GM12892 (cell line): Measurements from ENCODE around the gene RNU6-9.
A peak's percentile ranks its signal among the peaks of the same experiment; 100 is the strongest.

ENCODE experiments used
- DNase-seq: peaks from one replicate; pipeline ENCODE4 v3.0.0; 2011; ENCODE audit not compliant: insufficient read length
- FAIRE-seq: peaks from 2 replicates; lab custom pipeline; 2011; peaks lifted over from hg19 to GRCh38; lab: Jason Lieb, UNC
- POLR2A ChIP-seq: IDR thresholded peaks from 2 replicates; pipeline ENCODE4 v1.6.1; 2011; ENCODE audit warnings: low read depth, low read length, control low read depth
- POLR2AphosphoS5 ChIP-seq: IDR thresholded peaks from 2 replicates; pipeline ENCODE4 v1.6.1; 2011; ENCODE audit warnings: low read depth, low read length, control low read depth
- TAF1 ChIP-seq: IDR thresholded peaks from 2 replicates; pipeline ENCODE4 v1.6.1; 2011; ENCODE audit warnings: low read depth, mild to moderate bottlenecking, control low read depth, low read length, borderline replicate concordance

Gene RNU6-9

GRCh38 chr19:929891-930258 is 36.6 kb downstream of the RNU6-9 start:
- DNase-seq = no peak
- no peak for FAIRE-seq
- TF ChIP-seq POLR2A = no peak
- no peak for TF ChIP-seq POLR2AphosphoS5
- no peak for TF ChIP-seq TAF1

GRCh38 chr19:931860-932647 is 38.8 kb downstream of the RNU6-9 start:
- TF ChIP-seq TAF1 (no peak), POLR2AphosphoS5 (no peak), POLR2A (no peak)
- DNase-seq = no peak
- FAIRE-seq = peak; percentile 65

- FAIRE-seq (peak; percentile 60), DNase-seq (no peak)
- no peak for TF ChIP-seq POLR2A
- no peak for TF ChIP-seq POLR2AphosphoS5
- TF ChIP-seq TAF1 = no peak
These were observed 39.6 kb downstream of the RNU6-9 start for GRCh38 chr19:932648-933552.

- no peak for TF ChIP-seq POLR2A
- TF ChIP-seq POLR2AphosphoS5 = no peak
- no peak for TF ChIP-seq TAF1
- FAIRE-seq = no peak
- no peak for DNase-seq
These were observed 40.2 kb downstream of the RNU6-9 start for GRCh38 chr19:933553-933882.

- no peak for DNase-seq
- no peak for FAIRE-seq
- TF ChIP-seq TAF1 (no peak), POLR2A (no peak), POLR2AphosphoS5 (no peak)
These were observed 41.0 kb downstream of the RNU6-9 start for GRCh38 chr19:934197-934840.

- FAIRE-seq = no peak
- no peak for DNase-seq
These were observed 41.7 kb downstream of the RNU6-9 start for GRCh38 chr19:934865-935479.

GRCh38 chr19:936175-936546 is 42.9 kb downstream of the RNU6-9 start:
- DNase-seq (no peak), FAIRE-seq (no peak)
- TF ChIP-seq POLR2AphosphoS5 (no peak), POLR2A (no peak), TAF1 (no peak)

More at GRCh38 chr19:934865-935479, 41.7 kb downstream of the RNU6-9 start:
- no peak for TF ChIP-seq POLR2AphosphoS5

GRCh38 chr19:937259-937694 is 44.0 kb downstream of the RNU6-9 start:
- DNase-seq = no peak
- FAIRE-seq = no peak
- no peak for TF ChIP-seq POLR2A
- no peak for TF ChIP-seq TAF1
- no peak for TF ChIP-seq POLR2AphosphoS5

GRCh38 chr19:938233-938923 is 45.1 kb downstream of the RNU6-9 start:
- no peak for FAIRE-seq
- DNase-seq = no peak
- TF ChIP-seq POLR2A (no peak), POLR2AphosphoS5 (no peak), TAF1 (no peak)

GRCh38 chr19:939439-939838 is 46.2 kb downstream of the RNU6-9 start:
- TF ChIP-seq POLR2A (no peak), TAF1 (no peak), POLR2AphosphoS5 (no peak)
- DNase-seq = no peak
- no peak for FAIRE-seq
